Neural crest cell (in vitro differentiated cells): ENCODE data around the gene CEMIP. TPM values are rescaled to one million over a fixed set of nuclear protein-coding genes. Genes with fewer than 3 reads are reported as not detected.

Experiments used
- DNase-seq: peaks from one replicate; pipeline ENCODE4 v3.0.0; 2021; ENCODE audit warnings: low read depth, mixed read lengths, low spot score
- H3K27ac Mint-ChIP-seq: one replicate; pipeline ENCODE4 v1.8.0; 2021; ENCODE audit warnings: mild to moderate bottlenecking, mixed read lengths; ENCODE audit not compliant: unreplicated experiment
- H3K27me3 Mint-ChIP-seq: 2 replicates; pipeline ENCODE4 v1.8.0; 2021; ENCODE audit warnings: low read depth, mild to moderate bottlenecking, mixed read lengths
- H3K36me3 Mint-ChIP-seq: 2 replicates; pipeline ENCODE4 v1.8.0; 2021; ENCODE audit warnings: low read depth, mild to moderate bottlenecking, mixed read lengths
- H3K4me1 Mint-ChIP-seq: 2 replicates; pipeline ENCODE4 v1.8.0; 2021; ENCODE audit warnings: mixed read lengths
- H3K4me3 Mint-ChIP-seq: one replicate; pipeline ENCODE4 v1.8.0; 2021; ENCODE audit warnings: mild to moderate bottlenecking, mixed read lengths
- H3K9me3 Mint-ChIP-seq: 2 replicates; pipeline ENCODE4 v1.8.0; 2021; ENCODE audit warnings: mixed read lengths
- CTCF ChIP-seq: fragments of 200-600 bp; sonication (generic); conservative IDR thresholded peaks from 2 replicates; pipeline ENCODE4 v1.5.0; 2021; ENCODE audit warnings: antibody characterized with exemption, mild to moderate bottlenecking
- total RNA-seq: library from RNA; stranded (reverse); gene quantifications from 2 replicates; pipeline ENCODE4 v1.2.1, GENCODE V29; 2021

CEMIP gene
- total RNA-seq, 1 donor from 2014 or later = 0.33 TPM

- Mint-ChIP-seq H3K27ac (peak overlapping the region; percentile 44), H3K36me3 (no peaks in the 10 kb centered on the region), H3K4me1 (peaks cover 32% of the 10 kb centered on the region), H3K9me3 (no peaks in the 10 kb centered on the region), H3K27me3 (peaks cover 41% of the 10 kb centered on the region), H3K4me3 (no peak overlapping the region)
- DNase-seq = peak; percentile 8
- TF ChIP-seq CTCF = no peak
These were observed 96.6 kb downstream of the CEMIP start for GRCh38 chr15:80875568-80876347.

- Mint-ChIP-seq H3K27ac (no peak overlapping the region), H3K9me3 (no peaks in the 10 kb centered on the region), H3K36me3 (no peaks in the 10 kb centered on the region), H3K4me3 (no peak overlapping the region), H3K27me3 (peaks cover 44% of the 10 kb centered on the region), H3K4me1 (peaks cover 30% of the 10 kb centered on the region)
- no peak for TF ChIP-seq CTCF
- no peak for DNase-seq
These were observed 97.1 kb downstream of the CEMIP start for GRCh38 chr15:80876348-80876674.

GRCh38 chr15:80878242-80878866, 99.2 kb downstream of the CEMIP start:
- DNase-seq = no peak
- Mint-ChIP-seq H3K4me3 (no peak overlapping the region), H3K4me1 (peaks cover 17% of the 10 kb centered on the region), H3K27me3 (peaks cover 49% of the 10 kb centered on the region), H3K27ac (no peak overlapping the region), H3K9me3 (no peaks in the 10 kb centered on the region), H3K36me3 (no peaks in the 10 kb centered on the region)
- no peak for TF ChIP-seq CTCF

- Mint-ChIP-seq H3K4me1 (peaks cover 14% of the 10 kb centered on the region), H3K36me3 (no peaks in the 10 kb centered on the region), H3K4me3 (no peak overlapping the region), H3K27me3 (peaks cover 45% of the 10 kb centered on the region), H3K27ac (no peak overlapping the region), H3K9me3 (no peaks in the 10 kb centered on the region)
- TF ChIP-seq CTCF = no peak
- no peak for DNase-seq
These were observed 99.7 kb downstream of the CEMIP start for GRCh38 chr15:80878867-80879250.

GRCh38 chr15:80880086-80880485, 100.9 kb downstream of the CEMIP start:
- peaks cover 14% of the 10 kb centered on the region for H3K4me1 Mint-ChIP-seq
- H3K4me3 Mint-ChIP-seq = no peak overlapping the region
- peaks cover 48% of the 10 kb centered on the region for H3K27me3 Mint-ChIP-seq
- DNase-seq = no peak
- H3K9me3 Mint-ChIP-seq = no peaks in the 10 kb centered on the region
- no peak for TF ChIP-seq CTCF
- no peak overlapping the region for H3K27ac Mint-ChIP-seq
- no peaks in the 10 kb centered on the region for H3K36me3 Mint-ChIP-seq
